SK-N-SH treated with all-trans-retinoic acid at 6 μM for 48 hours (cell line): ENCODE data around the gene SGPL1.

Source experiments
- ATAC-seq: fragments of 200-7000 bp; cut with Tn5 transposase; 3 replicates; pipeline ENCODE4 v1.9.1; 2020; ENCODE audit warnings: mild to moderate bottlenecking, moderate library complexity
- ARNTL ChIP-seq: fragments of 450-650 bp; formaldehyde crosslinking; IDR thresholded peaks from 2 replicates; pipeline ENCODE4 v1.5.0; 2020; ENCODE audit warnings: low read depth, mild to moderate bottlenecking, moderate library complexity, borderline replicate concordance
- BACH2 ChIP-seq: fragments of 250-450 bp; sonication (Bioruptor Pico); IDR thresholded peaks from 2 replicates; pipeline ENCODE4 v1.9.0; 2021; ENCODE audit warnings: mild to moderate bottlenecking, borderline replicate concordance
- CSDC2 ChIP-seq: fragments of 250-450 bp; sonication (Bioruptor Pico); IDR thresholded peaks from 2 replicates; pipeline ENCODE4 v1.5.0; 2020; ENCODE audit warnings: mild to moderate bottlenecking, moderate library complexity
- ESRRG ChIP-seq: fragments of 250-450 bp; sonication (Bioruptor Pico); IDR thresholded peaks from 2 replicates; pipeline ENCODE4 v1.6.1; 2021; ENCODE audit warnings: mild to moderate bottlenecking
- GLIS3 ChIP-seq: fragments of 250-450 bp; sonication (Bioruptor Pico); IDR thresholded peaks from 2 replicates; pipeline ENCODE4 v1.5.0; 2020; ENCODE audit warnings: mild to moderate bottlenecking, moderate library complexity
- ISL1 ChIP-seq: fragments of 250-450 bp; sonication (Bioruptor Pico); IDR thresholded peaks from 2 replicates; pipeline ENCODE4 v2.1.2; 2022; ENCODE audit warnings: mild to moderate bottlenecking, moderate library complexity
- POU6F1 ChIP-seq: fragments of 250-450 bp; sonication (Bioruptor Pico); IDR thresholded peaks from 2 replicates; pipeline ENCODE4 v1.8.0; 2021; ENCODE audit warnings: low read depth, mild to moderate bottlenecking, moderate library complexity, borderline replicate concordance
- RARB ChIP-seq: fragments of 250-450 bp; sonication (Bioruptor Pico); IDR thresholded peaks from 2 replicates; pipeline ENCODE4 v1.8.0; 2021; ENCODE audit warnings: mild to moderate bottlenecking, moderate library complexity
- TCF4 ChIP-seq: fragments of 250-450 bp; sonication (Bioruptor Pico); IDR thresholded peaks from 2 replicates; pipeline ENCODE4 v1.8.0; 2021; ENCODE audit warnings: mild to moderate bottlenecking, moderate library complexity, borderline replicate concordance
- TOX ChIP-seq: fragments of 250-450 bp; sonication (Bioruptor Pico); IDR thresholded peaks from 2 replicates; pipeline ENCODE4 v1.8.0; 2021; ENCODE audit warnings: mild to moderate bottlenecking, moderate library complexity, borderline replicate concordance
- ZC3H10 ChIP-seq: fragments of 250-450 bp; sonication (Bioruptor Pico); IDR thresholded peaks from 2 replicates; pipeline ENCODE4 v1.5.1; 2021; ENCODE audit warnings: mild to moderate bottlenecking, moderate library complexity
- ZFP3 ChIP-seq: fragments of 250-450 bp; sonication (Bioruptor Pico); IDR thresholded peaks from 2 replicates; pipeline ENCODE4 v1.5.0; 2020; ENCODE audit warnings: mild to moderate bottlenecking, moderate library complexity
- ZFP30 ChIP-seq: fragments of 450-650 bp; formaldehyde crosslinking; IDR thresholded peaks from 2 replicates; pipeline ENCODE4 v1.5.0; 2022; ENCODE audit warnings: mild to moderate bottlenecking, moderate library complexity
- ZNF565 ChIP-seq: fragments of 450-650 bp; formaldehyde crosslinking; conservative IDR thresholded peaks from 2 replicates; pipeline ENCODE4 v1.5.0; 2020; ENCODE audit warnings: low read depth, mild to moderate bottlenecking, moderate library complexity
- ZNF70 ChIP-seq: fragments of 450-650 bp; formaldehyde crosslinking; IDR thresholded peaks from 2 replicates; pipeline ENCODE4 v1.5.0; 2020; ENCODE audit warnings: mild to moderate bottlenecking, moderate library complexity
- ZNF8 ChIP-seq: fragments of 450-650 bp; formaldehyde crosslinking; IDR thresholded peaks from 2 replicates; pipeline ENCODE4 v1.5.0; 2020; ENCODE audit warnings: mild to moderate bottlenecking, moderate library complexity
- TF ChIP-seq, protein P1 (sequence below): fragments of 250-450 bp; sonication (Bioruptor Pico); IDR thresholded peaks from 2 replicates; pipeline ENCODE4 v1.5.1; 2021; ENCODE audit warnings: mild to moderate bottlenecking, moderate library complexity
- TF ChIP-seq, protein P2 (sequence below): fragments of 250-450 bp; sonication (Bioruptor Pico); IDR thresholded peaks from 2 replicates; pipeline ENCODE4 v1.5.0; 2020; ENCODE audit warnings: mild to moderate bottlenecking, moderate library complexity
- TF ChIP-seq, protein P3 (sequence below): fragments of 250-450 bp; sonication (Bioruptor Pico); IDR thresholded peaks from 2 replicates; pipeline ENCODE4 v1.8.0; 2020; ENCODE audit warnings: mild to moderate bottlenecking, moderate library complexity, borderline replicate concordance

SGPL1 gene

GRCh38 chr10:70780772-70781171 lies 35.0 kb upstream of the SGPL1 start (continued):
- TF ChIP-seq, protein P1, sequence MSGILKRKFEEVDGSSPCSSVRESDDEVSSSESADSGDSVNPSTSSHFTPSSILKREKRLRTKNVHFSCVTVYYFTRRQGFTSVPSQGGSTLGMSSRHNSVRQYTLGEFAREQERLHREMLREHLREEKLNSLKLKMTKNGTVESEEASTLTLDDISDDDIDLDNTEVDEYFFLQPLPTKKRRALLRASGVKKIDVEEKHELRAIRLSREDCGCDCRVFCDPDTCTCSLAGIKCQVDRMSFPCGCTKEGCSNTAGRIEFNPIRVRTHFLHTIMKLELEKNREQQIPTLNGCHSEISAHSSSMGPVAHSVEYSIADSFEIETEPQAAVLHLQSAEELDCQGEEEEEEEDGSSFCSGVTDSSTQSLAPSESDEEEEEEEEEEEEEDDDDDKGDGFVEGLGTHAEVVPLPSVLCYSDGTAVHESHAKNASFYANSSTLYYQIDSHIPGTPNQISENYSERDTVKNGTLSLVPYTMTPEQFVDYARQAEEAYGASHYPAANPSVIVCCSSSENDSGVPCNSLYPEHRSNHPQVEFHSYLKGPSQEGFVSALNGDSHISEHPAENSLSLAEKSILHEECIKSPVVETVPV (CRISPR knock-in tag): no peak

DNA sequence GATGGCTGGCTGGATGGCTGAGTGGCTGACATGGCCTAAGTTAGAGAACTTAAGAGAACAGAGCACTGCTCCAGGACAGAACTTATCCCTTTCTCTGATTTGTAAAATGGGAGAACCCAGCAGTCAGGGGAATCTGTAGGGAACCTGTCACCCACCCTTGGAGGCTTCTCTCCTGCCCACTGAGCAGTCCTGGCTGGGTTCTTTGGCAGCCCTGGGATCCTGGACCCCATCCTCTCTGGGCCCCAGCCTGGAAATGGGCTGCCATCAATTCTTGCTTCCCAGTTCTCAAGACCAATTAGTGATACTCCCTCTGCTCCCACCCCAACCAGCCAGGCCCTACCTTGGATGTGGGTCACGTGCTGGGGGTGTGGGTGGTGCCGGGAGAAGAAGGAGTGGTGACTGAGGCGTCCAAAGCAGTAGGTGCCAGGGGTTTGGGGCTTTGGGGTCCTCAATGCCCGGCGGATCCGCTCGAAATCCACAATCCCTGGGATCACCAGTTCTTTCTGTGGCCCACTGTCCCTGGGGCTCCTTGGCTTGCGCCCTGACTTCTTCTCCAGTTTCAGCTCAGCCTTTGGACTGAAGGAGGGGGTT lies 34.2 kb upstream of the SGPL1 start:
- ATAC-seq: no peak
- TF ChIP-seq, protein P2, sequence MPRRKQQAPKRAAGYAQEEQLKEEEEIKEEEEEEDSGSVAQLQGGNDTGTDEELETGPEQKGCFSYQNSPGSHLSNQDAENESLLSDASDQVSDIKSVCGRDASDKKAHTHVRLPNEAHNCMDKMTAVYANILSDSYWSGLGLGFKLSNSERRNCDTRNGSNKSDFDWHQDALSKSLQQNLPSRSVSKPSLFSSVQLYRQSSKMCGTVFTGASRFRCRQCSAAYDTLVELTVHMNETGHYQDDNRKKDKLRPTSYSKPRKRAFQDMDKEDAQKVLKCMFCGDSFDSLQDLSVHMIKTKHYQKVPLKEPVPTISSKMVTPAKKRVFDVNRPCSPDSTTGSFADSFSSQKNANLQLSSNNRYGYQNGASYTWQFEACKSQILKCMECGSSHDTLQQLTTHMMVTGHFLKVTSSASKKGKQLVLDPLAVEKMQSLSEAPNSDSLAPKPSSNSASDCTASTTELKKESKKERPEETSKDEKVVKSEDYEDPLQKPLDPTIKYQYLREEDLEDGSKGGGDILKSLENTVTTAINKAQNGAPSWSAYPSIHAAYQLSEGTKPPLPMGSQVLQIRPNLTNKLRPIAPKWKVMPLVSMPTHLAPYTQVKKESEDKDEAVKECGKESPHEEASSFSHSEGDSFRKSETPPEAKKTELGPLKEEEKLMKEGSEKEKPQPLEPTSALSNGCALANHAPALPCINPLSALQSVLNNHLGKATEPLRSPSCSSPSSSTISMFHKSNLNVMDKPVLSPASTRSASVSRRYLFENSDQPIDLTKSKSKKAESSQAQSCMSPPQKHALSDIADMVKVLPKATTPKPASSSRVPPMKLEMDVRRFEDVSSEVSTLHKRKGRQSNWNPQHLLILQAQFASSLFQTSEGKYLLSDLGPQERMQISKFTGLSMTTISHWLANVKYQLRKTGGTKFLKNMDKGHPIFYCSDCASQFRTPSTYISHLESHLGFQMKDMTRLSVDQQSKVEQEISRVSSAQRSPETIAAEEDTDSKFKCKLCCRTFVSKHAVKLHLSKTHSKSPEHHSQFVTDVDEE: no peak
- TF ChIP-seq ZFP3 (CRISPR knock-in tag): no peak
- TF ChIP-seq ISL1 (CRISPR knock-in tag): no peak
- TF ChIP-seq, protein P1 (CRISPR knock-in tag): no peak
- TF ChIP-seq TOX: no peak
- no peak for TF ChIP-seq RARB (CRISPR knock-in tag)
- TF ChIP-seq POU6F1: no peak

DNA sequence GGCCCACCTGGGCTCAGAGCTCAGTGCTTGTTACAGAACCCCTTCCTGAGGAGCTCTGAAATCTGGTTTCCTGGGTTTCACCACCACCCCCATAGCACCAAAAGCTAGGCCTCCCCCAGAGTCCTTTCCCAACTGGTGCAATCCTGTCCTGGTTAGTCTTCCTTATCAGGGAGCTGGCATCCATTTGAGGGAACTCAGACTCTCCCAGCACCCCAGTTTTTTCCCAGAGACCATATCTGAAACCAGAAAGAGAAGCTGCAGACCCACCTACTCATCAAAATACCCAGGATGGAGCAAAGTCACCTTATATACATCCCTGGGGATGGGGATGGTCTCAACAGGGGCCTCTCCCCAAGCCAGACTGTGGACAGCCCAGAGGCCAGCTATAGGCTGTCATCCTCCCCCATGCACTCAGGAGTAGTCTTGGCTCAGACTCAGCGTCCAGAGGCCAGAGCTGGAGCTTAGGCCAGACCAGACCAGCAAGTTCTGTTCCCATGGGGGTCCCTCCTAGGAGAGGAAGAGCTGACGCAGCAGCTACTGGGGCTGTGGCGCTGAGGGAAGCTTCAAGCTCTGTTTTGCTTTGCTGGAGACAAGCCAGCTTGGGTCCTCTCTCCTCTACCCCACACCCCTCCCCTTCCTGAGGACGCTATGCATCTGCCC lies 33.5 kb upstream of the SGPL1 start:
- TF ChIP-seq POU6F1 (no peak), ESRRG (CRISPR knock-in tag) (no peak), CSDC2 (CRISPR knock-in tag) (no peak), TCF4 (CRISPR knock-in tag) (no peak), BACH2 (CRISPR knock-in tag) (no peak), ISL1 (CRISPR knock-in tag) (no peak), GLIS3 (CRISPR knock-in tag) (no peak), TOX (no peak), ZFP30 (CRISPR knock-in tag) (no peak), ZNF565 (no peak), RARB (CRISPR knock-in tag) (no peak), ARNTL (CRISPR knock-in tag) (no peak), ZC3H10 (no peak), ZNF70 (CRISPR knock-in tag) (no peak), ZNF8 (CRISPR knock-in tag) (no peak)
- TF ChIP-seq, protein P3, sequence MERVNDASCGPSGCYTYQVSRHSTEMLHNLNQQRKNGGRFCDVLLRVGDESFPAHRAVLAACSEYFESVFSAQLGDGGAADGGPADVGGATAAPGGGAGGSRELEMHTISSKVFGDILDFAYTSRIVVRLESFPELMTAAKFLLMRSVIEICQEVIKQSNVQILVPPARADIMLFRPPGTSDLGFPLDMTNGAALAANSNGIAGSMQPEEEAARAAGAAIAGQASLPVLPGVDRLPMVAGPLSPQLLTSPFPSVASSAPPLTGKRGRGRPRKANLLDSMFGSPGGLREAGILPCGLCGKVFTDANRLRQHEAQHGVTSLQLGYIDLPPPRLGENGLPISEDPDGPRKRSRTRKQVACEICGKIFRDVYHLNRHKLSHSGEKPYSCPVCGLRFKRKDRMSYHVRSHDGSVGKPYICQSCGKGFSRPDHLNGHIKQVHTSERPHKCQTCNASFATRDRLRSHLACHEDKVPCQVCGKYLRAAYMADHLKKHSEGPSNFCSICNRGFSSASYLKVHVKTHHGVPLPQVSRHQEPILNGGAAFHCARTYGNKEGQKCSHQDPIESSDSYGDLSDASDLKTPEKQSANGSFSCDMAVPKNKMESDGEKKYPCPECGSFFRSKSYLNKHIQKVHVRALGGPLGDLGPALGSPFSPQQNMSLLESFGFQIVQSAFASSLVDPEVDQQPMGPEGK (CRISPR knock-in tag): no peak
- TF ChIP-seq, protein P2: no peak
- TF ChIP-seq, all 23 proteins: peak for 0
- ATAC-seq: no peak
